ENCODE measurements around the gene THRB. TPM values are rescaled to one million over a fixed set of nuclear protein-coding genes. Genes with fewer than 3 reads are reported as not detected.

THRB gene
- total RNA-seq, 1 experiment from 2014 or later = 5.8 TPM

DNA sequence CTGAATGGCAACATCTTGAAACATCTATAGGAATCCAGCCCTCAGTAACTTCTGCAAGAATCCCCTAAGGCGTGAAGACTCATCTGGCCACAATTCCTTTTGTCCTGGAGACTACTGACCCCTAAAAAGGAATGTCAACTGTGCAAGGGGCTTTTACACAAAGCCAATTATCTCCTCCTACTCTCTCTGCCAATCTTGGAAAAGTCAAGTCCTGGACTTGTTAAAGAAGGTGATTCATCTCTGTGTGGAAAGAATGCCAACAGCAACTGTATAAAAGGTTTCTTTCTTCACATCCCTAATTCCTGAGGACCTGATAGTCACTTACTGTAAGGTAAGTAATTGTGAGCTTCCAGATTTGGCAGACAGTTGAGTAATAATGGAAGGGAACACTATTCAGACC, 22.3 kb downstream of the THRB start:
- H3K9me3 Mint-ChIP-seq = peaks cover 12% of the 10 kb centered on the region
- TF ChIP-seq NR3C1 (CRISPR knock-in tag; conservative IDR thresholded peaks at IDR 0.05; ENCODE audit: low read depth) (no peak), ESRRA (CRISPR knock-in tag; IDR thresholded peaks at IDR 0.05; ENCODE audit: borderline replicate concordance) (no peak), TEAD1 (CRISPR knock-in tag; IDR thresholded peaks at IDR 0.05) (no peak), USF2 (CRISPR knock-in tag; IDR thresholded peaks at IDR 0.05) (no peak), ZSCAN18 (CRISPR knock-in tag; IDR thresholded peaks at IDR 0.05) (no peak), GTF2I (CRISPR knock-in tag; conservative IDR thresholded peaks at IDR 0.05) (no peak), JAZF1 (CRISPR knock-in tag; IDR thresholded peaks at IDR 0.05) (no peak), AR (CRISPR knock-in tag; IDR thresholded peaks at IDR 0.05) (no peak), ZNF671 (CRISPR knock-in tag; IDR thresholded peaks at IDR 0.05) (no peak), CREM (CRISPR knock-in tag; IDR thresholded peaks at IDR 0.05) (no peak), STAT6 (CRISPR knock-in tag; conservative IDR thresholded peaks at IDR 0.05; ENCODE audit: low read depth) (no peak)
- TF ChIP-seq, protein P1, sequence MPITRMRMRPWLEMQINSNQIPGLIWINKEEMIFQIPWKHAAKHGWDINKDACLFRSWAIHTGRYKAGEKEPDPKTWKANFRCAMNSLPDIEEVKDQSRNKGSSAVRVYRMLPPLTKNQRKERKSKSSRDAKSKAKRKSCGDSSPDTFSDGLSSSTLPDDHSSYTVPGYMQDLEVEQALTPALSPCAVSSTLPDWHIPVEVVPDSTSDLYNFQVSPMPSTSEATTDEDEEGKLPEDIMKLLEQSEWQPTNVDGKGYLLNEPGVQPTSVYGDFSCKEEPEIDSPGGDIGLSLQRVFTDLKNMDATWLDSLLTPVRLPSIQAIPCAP (CRISPR knock-in tag; IDR thresholded peaks at IDR 0.05) = no peak
- TF ChIP-seq, protein P2, sequence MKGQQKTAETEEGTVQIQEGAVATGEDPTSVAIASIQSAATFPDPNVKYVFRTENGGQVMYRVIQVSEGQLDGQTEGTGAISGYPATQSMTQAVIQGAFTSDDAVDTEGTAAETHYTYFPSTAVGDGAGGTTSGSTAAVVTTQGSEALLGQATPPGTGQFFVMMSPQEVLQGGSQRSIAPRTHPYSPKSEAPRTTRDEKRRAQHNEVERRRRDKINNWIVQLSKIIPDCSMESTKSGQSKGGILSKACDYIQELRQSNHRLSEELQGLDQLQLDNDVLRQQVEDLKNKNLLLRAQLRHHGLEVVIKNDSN (CRISPR knock-in tag; IDR thresholded peaks at IDR 0.05) = no peak
- ChIA-PET POLR2A (no interaction called here), CTCF (no interaction called here)
- DNase-seq (ENCODE audit: low spot score) = no peak
- no peak overlapping the region for H3K4me3 Mint-ChIP-seq
- H3K27ac Mint-ChIP-seq = no peak overlapping the region
- peaks cover 16% of the 10 kb centered on the region for H3K4me1 Mint-ChIP-seq
- H3K36me3 Mint-ChIP-seq = peaks cover 3% of the 10 kb centered on the region; the same call in 1 of the 2 replicates
- no peak for ATAC-seq
- peaks cover 16% of the 10 kb centered on the region for H3K27me3 Mint-ChIP-seq (ENCODE audit: low read depth)

DNA sequence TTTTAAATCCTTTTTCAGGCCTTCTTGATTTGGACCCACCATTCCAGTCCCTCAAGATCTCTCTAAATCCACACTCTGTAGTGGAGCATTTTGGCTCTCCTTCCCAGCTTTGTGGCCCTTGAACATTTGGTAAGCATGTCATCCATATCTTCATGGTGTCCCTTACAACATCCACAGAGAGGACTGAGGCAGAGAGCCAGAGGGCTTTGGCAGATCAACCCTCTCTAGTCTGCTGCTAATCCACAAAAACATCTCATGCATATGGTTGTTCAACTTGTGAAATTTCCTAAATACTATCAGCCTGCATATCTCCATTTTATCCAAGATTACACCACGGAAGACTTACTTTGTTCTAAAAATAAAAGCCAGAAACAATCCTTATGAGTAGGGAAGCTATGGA, 23.2 kb downstream of the THRB start:
- Mint-ChIP-seq H3K36me3 (peaks cover 6% of the 10 kb centered on the region; the same call in 1 of the 2 replicates), H3K27me3 (ENCODE audit: low read depth) (peaks cover 14% of the 10 kb centered on the region), H3K4me1 (peaks cover 8% of the 10 kb centered on the region), H3K9me3 (peaks cover 19% of the 10 kb centered on the region), H3K27ac (no peak overlapping the region), H3K4me3 (no peak overlapping the region)
- DNase-seq (ENCODE audit: low spot score) = no peak
- TF ChIP-seq ZNF232 (CRISPR knock-in tag; IDR thresholded peaks at IDR 0.05) (no peak), ZSCAN18 (CRISPR knock-in tag; IDR thresholded peaks at IDR 0.05) (no peak), ZNF138 (CRISPR knock-in tag; conservative IDR thresholded peaks at IDR 0.05) (no peak), CBFB (CRISPR knock-in tag; IDR thresholded peaks at IDR 0.05; ENCODE audit: low read depth) (no peak), ZMAT4 (CRISPR knock-in tag; IDR thresholded peaks at IDR 0.05) (no peak), GABPB1 (CRISPR knock-in tag; IDR thresholded peaks at IDR 0.05) (no peak), FOXP1 (CRISPR knock-in tag; IDR thresholded peaks at IDR 0.05; ENCODE audit: borderline replicate concordance) (no peak), HMGA2 (CRISPR knock-in tag; IDR thresholded peaks at IDR 0.05) (no peak)
- TF ChIP-seq, protein P3, sequence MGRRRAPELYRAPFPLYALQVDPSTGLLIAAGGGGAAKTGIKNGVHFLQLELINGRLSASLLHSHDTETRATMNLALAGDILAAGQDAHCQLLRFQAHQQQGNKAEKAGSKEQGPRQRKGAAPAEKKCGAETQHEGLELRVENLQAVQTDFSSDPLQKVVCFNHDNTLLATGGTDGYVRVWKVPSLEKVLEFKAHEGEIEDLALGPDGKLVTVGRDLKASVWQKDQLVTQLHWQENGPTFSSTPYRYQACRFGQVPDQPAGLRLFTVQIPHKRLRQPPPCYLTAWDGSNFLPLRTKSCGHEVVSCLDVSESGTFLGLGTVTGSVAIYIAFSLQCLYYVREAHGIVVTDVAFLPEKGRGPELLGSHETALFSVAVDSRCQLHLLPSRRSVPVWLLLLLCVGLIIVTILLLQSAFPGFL (CRISPR knock-in tag; IDR thresholded peaks at IDR 0.05; ENCODE audit: borderline replicate concordance) = no peak
- ATAC-seq = no peak
- ChIA-PET CTCF (no interaction called here), POLR2A (no interaction called here)
